Measurements from ENCODE around the gene AGAP1.

AGAP1 gene

DNA sequence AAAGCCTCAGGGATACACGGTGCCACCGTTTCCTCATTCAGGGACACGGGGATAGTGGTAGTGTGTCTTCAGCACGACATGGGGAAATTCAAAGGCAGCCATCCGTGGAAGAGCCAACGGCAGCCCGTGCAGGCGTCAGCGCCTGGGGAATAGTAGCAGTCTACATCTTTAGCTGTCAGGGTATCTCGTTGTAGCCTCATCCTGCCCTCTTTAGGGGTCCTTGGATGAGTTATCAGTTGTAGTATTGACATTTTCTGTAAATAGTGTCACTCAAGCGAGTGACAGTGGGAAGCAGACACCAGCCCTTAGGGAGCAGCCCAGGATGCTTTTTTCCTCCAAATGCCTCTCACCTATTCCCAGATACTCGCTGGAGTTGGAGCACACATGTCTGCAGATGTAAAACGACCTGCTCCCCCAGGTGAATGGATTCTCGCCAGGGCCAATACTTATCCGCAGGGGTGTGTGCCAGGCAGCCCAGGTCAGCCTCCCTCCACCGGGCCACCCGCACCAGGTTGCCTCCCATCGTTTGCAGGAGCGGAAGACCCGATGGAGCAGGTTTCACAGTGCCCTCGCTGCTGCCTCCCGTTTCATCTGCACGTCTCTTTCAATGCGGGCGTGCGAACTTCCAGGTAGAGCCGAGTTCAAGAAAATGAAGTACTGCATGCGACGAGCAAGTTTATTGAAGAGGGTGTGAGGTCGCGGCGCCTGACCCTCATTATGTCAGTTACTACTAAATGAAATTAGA is 41.0 kb downstream of the AGAP1 start:
- DNase-seq, result no peak

DNA sequence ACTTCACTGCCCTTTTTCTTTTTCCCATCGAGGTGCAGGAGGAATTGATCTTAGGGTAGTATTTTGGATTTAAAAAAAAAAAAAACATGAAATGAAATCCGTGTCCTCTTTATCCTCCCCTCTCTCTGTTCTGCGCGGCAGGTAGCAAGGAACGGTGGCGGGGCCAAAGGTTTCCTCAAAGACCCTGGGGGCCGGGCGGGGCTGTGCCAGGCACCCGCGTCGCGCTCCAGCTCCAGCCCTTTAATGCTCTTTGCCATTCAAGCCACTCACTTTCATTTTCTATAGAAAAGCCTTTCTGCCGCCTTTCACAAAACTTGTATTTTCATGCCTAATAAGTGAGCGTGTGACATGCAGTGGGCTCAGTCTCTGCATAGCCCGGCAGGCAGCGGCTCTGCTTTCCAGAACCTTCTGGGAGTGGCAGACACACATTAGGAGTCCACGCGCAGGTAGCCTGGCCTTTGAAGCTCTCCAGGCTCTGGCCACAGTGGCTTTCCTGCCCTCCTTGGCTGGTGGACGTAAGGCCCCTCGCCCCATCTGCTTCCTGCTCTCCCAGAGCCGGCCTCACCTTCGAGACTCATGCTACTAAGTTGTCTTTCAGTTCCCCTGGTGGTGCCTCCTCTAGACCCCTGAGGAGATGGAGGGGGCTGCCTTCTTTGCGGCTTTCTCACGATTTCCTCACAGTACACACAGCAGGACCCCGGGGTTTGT is 41.7 kb downstream of the AGAP1 start:
- DNase-seq, result no peak

DNA sequence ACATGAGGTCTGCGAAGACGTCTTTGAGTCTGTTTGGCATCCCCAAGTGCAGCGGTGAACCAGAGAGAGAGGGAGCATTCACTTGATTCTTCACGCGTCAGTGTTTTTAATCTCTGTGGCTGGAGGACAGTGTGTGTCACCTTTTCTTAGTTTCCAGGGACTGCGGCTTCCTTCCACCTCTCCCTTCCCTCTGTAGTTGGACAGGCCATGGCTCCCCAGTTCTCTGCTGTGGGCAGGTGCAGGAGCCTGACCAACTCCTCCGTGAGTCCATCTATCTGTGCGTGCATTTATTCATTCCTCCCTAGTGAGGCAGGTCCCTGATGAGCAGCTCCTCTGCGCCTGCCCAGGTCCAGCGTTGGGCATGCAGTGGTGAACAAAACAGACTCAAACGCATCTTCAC is 42.9 kb downstream of the AGAP1 start:
- DNase-seq, result no peak

DNA sequence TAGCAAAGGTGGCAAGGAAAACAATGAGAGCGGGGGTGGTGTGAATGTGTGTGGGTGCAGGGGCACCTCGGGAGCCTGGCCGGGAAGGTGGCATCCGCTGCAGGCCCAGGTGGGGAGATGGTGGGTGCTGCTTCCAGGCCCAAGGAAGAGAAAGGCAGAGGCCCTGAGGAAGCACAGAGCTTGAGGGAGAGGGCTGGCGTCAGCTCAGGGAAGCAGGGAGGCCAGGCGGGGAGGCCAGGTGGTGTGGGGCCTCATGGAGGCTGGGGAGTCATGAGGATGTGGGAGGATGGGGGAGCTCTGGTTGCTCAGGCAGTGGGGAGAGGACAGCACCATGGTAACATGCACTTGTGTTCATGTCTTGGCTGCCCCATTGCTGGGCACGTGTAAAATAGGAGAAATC is 43.3 kb downstream of the AGAP1 start:
- DNase-seq, result no peak

DNA sequence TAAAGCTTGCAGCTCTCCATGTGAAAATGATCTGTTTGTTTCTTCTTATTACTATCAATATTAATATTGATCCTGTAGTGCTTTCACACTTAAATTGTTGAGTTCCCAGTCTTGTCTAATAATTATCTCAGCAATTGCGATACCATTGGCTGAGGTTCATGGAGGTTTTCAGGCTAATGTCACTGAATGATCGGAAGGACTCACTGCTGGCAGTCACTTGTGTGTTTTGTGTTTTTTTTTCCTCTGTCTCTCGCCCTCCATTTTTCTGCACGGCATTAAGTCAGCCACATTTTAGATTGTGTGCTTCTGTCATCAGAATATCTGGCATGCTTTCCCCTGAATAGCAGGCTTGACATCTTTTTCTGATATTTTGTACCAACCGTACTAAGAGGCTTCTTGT is 43.7 kb downstream of the AGAP1 start:
- no peak for DNase-seq

DNA sequence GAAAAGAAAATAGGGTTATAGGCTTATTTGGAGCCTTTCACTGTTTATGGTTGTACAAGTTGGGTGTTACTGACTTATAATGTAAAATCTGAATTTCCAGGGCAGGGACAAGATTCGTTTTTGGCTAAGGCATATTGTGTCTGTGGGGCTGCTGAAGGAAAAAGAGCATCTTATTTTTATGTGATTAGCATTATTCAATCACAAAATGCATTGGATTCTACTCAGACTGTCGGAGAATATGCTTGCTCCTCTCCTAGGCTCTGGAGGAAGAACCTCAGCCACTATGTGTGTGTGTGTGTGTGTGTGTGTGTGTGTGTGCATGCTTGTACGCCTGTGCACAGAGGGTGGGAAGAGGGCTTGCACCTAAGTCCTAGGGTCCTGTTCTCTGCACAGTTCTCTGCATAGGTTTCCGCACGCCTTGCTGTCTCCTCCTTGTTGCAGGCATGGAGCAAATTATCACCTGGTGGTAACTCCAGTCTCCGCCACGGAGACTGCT is 44.3 kb downstream of the AGAP1 start:
- no peak for DNase-seq

DNA sequence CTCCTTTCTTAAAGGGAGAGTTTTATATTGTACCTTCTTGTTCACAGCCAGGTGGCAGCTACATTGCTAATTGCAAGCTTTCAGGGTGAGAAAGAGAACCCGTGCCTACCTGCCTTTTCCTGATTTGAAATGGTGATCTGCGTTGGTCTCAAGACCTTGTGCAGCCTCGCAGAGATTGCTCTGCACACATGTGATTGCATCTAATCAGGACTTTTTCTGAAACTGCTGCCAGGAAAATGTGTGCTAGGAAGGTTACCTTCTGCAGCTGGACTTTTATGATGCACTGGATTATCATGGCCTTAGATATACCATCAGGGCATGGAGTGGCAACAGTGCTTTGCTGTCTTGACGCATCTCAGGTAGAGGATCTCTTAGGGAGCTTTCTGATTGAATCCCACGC is 45.1 kb downstream of the AGAP1 start:
- DNase-seq, result no peak

DNA sequence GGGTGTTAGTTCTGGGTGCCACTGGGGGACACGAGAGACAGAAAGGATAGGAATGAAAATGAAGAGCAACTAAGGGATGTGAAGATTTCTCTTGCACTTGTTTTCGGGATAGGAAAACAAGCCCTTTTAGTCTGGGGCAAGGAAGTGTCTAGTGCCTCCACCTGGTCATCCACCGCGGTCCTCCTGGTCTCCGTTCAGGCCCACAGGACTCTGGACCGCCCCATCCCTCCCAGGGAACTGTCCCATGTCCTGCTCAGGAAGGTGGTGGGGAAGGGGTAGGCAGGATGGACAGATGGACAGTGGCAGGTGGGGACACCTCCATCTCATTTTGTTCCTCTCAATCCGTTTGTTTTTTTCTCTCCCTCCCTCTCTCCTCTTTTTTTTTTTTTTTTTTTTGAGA is 45.9 kb downstream of the AGAP1 start:
- DNase-seq, result no peak

DNA sequence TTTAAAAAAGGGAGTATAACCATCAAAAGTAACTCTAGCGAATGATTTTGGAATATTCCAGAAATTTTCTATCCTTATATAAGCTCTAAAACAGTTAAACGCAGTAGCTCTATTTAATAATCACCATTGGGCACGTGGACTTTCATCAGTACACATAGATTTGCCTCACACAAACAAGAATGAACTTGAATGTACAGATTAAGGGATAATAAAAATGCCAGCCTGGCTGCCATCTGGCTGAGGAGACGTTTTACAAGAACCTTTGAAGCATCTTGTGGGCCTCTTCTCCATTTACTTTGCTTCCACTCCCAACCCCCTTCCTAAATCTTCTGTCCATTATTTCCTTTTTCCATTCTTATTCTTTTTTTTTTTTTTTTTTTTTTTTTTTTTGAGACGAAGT is 47.2 kb downstream of the AGAP1 start:
- DNase-seq, result no peak

DNA sequence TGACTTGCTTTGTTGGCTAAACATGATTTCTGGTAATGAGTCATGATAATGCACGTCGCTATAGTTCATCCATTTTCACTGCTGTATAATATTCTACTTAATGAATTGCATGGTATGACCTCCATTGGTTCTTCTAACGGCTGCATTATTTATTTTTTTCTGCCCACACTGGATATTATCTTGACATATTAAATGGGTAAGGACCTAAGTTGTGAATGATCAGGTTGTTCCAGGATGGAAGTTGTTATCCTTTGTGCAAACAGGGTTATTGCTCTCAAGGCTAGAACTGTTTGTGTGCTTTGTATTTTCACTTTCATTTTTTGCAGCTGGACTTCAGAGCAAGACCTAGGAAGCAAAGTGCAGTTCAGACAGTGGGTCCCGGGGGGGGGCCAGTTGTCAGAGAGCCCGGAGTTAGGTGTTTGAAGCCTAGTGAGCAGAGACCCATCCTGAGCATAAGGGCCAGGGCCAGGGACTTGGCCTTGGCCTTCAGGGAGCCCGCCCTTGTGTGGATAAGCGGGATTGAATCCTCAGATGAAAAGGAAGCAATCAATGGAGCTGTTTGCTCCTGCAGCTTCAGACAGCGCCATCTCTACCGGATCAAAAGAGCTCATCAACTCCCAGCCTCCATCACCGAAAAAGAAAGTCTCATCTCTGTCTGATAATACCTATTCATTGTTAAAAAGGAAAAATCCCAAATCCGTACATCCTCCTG is 48.2 kb downstream of the AGAP1 start:
- DNase-seq, result peak; percentile 47

DNA sequence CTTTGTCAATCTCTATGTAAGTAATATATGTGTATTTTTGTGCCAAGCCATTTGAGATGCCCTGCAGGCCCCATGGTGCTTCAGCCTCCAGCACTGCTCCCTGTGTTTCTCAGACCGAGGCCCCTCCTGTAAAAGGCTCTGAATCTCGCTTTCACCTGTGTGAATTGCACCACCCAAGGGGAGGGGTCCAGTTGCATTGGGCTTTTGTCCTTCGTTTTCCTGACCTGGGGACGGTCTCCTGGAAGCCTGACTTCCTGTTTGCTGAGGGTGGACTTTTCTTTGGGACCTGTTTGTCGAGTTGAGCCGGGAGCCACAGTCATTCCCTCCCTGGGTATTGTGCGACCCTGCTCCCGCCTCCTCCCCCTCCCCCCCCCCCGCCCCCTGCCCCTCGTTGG is 48.9 kb downstream of the AGAP1 start:
- DNase-seq, result peak; percentile 86

DNA sequence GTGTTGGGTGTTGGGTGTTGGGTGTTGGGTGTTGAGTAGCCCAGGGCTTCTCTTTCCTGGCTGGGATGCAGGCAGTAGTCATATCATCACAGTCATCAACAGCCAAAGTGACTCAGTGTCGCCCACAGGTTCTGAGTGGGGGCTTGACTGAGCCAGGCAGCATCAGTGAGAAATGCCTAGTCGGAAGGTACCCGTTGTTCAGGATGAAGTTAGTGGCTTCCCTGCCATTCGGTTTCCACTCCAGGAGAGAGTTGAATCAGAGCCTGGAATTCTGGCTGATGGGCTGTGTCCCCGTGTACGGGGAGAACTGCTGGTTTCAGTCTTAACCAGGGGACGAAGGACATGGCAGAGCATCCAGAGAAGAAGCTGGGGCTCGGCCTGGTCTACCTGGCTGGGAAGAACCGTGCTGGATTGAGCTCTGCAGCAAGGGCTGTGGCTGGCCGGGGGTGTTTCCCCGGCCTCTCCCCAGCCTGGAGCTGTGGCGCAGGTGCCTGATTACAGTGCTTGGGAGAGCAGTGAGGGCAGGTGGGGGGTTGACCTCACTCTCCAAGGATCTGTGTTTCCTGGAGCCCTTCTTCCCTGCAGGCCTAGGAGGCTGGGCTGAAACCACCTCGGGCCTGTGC is 49.4 kb downstream of the AGAP1 start:
- no peak for DNase-seq

DNA sequence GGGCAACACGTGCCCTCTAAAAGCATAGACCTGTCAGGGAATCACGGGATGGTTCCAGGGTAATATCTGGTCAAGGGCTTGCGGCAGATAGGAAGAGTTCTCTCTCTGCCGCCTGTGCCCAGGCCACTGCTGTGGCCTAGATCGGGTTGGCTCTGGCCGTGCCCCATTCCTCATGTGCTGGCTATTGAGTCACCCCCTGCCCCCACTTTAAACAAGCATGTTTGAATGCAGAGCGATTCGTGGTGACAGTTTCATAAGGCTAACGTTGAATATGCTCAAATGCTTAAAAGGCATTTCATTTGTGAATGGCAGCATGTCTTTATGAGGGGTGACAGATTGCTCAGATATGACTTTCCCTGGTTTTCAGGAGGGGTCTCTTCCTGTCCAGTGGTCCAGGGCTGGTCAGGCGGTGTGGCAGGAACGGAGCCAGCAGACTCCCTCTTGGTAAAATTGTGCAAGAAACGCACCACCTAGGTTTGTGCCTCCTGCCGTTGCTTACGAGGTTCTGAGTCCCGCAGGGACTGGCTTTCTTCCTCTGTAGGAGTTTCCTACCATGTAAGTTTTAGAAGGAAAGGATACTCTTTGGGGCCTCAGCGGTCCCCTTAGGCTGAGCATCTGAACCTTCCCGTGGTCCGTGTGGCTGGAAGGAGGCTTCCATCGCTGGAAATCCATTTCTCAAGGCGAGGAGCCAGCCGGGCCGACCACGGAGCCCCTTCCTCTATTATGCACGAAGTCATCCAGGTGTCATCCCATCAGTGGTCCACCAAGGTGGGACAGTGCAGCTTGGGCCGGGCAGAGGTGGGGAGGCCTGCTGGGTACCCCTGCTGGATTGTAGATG is 50.2 kb downstream of the AGAP1 start:
- no peak for DNase-seq

DNA sequence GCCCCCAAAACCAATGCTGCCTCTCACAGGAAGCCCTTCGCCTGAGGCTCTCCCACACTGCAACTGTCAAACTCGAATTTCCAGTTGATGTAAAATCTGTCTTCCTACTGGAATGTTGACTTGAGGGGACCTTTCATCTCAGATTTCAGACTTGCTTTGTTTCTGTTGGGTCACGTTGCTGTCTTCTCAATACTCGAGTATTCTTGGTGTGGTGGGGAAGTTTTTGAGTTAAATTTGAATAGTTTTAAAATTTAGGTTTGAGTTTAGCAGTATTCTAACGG is 50.8 kb downstream of the AGAP1 start:
- no peak for DNase-seq

DNA sequence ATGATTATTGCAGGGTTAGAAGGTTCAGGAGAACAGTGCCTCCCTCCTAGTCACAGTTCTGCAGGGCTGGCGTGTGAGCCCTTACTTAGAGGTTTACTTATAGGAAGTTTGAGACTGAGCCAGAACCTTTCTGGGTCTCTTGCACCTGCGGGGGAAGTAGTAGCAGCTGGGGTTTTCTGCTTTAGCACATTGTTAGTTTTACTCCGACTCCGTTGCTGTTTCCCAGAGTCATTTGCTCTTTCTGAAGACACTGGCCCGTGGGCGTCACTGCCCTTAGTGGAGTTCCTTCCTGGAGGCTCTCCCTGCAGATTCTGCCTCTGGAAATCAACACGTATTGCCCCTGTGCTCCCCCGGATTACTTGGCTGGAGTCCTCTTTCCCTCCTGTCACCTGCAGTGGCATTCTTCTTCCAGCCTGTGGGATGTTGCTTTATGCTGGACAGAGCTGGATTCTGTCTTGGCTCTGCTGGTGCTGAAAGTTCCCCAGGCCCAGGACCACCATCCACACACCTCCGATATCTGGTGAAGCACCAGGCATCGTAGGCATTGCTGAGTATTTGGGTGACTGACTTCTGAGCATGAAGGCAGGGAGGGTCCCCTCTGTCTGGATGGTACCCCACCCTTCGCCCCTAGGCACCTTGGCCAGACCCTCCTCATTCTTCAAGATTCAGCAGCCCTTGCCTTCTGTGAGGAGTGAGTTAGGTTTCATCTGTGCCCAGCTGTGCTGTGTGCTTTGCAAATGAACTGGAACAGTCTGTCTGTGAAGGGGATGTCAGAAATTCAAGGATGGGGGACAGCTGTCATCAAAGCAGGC is 51.7 kb downstream of the AGAP1 start:
- DNase-seq, result no peak

DNA sequence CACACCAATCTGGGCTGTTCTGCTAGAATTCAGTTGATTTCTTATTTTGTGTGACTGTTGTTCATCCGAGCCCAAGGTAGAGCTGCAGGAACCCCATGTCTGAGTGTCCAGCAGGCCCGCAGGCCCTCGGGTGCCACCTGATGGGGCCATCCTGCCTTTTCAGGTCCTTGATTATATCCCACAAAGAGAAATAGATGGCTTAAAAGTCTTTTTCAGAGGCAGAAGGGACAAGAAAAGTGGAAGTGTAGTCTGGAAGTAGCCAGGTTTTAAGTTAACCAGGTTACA is 52.2 kb downstream of the AGAP1 start:
- no peak for DNase-seq

DNA sequence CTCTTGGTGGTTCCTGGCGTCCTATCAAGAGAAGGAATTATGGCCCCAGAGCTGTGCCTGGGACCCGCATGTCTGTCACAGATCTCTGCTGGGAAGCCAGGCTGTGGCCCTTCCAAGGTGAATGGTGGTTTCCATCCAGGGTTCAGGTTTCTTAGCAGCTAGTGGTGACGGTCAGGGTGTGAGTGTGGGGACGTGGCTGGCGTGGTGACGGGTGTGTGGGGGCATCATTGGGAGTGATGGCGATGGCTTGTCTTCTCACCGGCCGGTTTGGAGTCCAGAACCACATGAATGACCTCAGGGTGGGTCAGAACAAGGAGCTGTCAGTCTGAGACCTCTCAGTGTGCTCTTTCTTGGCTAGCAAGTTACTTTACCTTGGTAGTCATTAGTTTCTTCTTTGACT is 52.6 kb downstream of the AGAP1 start:
- DNase-seq, result no peak

DNA sequence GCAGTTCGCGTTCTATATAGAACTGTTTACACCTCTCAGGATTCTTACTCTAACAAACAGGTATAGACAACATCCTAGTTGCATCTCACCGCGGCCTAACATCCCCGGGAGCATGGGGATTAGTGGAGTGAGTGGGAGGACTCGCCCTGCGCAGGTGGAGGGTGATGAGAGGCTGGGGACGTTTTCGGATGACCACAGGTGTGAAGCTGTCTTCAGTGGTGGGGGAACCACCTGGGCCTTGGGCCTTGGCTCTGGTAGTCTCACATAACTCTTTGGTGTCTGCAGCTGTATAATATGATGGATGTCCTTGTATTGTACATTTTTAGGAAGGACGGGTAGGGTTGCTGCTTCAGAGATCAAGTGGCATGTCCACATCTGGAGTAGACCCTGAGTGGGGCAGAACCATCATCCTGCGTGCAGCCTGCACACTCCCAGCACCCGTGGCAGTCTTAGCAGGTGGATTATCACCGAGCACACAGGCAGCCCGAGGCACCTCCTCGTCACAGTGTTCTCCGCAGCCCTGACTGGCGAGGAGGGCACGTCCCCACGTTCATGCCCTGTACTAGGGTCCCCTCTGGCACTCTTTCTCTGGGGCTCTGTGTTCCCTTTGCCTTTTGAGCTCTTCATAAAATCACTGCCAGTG is 56.0 kb downstream of the AGAP1 start:
- DNase-seq, result no peak

DNA sequence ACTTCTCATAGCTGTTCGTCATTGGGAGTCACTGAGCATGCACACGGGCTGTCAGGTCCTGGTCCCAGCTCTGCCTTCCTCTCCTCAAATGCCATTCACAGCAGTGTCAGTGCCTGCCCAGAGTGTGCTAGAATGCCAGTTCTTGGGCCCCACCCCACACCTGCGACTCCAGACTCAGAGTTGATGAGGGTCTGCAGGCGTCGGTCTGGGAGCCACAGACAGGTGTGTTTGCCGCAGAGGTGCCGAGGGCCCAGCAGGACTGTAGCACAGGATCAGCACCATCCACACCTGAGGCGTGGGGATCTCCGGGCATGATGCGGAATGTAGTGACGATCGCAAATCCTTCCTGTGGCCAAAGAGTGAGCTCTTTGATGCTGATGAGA is 56.5 kb downstream of the AGAP1 start:
- DNase-seq, result no peak

DNA sequence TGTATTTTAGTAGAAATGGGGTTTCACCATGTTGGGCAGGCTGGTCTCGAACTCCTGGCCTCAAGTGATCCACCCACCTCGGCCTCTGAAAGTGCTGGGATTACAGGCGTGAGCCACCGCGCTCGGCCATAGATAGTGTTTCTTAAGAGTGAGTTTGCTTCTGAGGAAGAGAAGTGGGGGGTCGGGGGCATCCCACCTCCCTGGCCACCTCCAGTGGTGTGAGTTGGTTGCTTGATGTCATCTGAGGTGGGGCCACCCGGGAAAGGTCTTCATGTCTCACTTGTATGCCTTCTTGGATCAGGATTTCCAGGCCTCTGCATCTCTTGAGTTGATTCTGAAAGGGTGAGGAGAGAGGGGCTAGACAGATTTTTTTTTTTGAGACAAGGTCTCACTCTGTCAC is 57.1 kb downstream of the AGAP1 start:
- no peak for DNase-seq

DNA sequence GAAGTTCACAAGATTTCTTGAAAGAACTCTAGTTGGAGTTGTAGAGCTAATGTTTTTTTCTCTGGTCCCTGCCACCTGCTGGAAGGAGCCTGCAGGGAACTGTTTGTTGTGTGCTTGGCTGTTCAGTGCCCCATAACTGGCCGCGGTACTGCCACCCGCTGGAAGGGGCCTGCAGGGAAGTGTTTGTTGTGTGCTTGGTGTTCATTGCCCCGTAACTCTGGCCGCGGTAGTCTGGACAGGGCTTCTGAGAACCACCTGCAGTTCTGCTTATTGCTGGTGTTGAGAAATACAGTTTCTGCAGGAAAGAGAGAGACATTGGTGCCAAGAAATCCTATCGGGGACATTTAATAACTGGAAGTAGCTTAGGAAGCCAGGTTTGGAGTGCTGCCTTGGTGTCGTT is 58.1 kb downstream of the AGAP1 start:
- DNase-seq, result peak; percentile 77

DNA sequence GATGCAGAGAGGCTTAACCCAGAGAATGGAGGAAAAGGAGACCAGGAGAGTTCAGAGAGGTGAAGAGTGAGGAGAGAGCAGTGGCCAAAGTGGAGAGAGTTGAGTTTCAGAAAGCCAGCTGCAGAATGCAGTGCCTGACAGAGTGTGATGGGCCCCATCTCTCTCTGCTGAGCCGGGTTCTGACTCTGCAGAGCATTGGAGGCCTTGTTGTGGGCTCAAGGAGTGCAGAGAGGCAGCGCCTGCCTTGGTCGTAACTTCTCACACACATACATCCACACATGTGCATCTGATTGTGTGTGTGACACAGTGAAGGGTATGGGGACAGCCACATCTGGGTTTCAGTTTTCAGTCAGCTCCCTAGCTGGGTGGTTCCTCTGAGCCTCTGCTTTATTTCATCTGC is 58.8 kb downstream of the AGAP1 start:
- no peak for DNase-seq

All from DMS53 (cell line).